DOHH2 (cell line): ENCODE results near the gene ATXN7.

Source experiments
- EZH2phosphoT487 ChIP-seq: fragments of 200-600 bp; sonication (generic); IDR thresholded peaks from 2 replicates; pipeline ENCODE4 v1.6.1; 2017; ENCODE audit warnings: borderline replicate concordance, mild to moderate bottlenecking, antibody characterized with exemption, low read length, moderate library complexity, mixed read lengths
- TF ChIP-seq, protein P1 (sequence below): fragments of 200-600 bp; sonication (generic); IDR thresholded peaks from one replicate; pipeline ENCODE4 v1.5.1; 2014; ENCODE audit warnings: antibody characterized with exemption, mild to moderate bottlenecking, low read depth, low read length; ENCODE audit not compliant: poor library complexity, severe bottlenecking

GRCh38 chr3:63817225-63817624 lies 46.4 kb upstream of the ATXN7 start:
- TF ChIP-seq, protein P1, sequence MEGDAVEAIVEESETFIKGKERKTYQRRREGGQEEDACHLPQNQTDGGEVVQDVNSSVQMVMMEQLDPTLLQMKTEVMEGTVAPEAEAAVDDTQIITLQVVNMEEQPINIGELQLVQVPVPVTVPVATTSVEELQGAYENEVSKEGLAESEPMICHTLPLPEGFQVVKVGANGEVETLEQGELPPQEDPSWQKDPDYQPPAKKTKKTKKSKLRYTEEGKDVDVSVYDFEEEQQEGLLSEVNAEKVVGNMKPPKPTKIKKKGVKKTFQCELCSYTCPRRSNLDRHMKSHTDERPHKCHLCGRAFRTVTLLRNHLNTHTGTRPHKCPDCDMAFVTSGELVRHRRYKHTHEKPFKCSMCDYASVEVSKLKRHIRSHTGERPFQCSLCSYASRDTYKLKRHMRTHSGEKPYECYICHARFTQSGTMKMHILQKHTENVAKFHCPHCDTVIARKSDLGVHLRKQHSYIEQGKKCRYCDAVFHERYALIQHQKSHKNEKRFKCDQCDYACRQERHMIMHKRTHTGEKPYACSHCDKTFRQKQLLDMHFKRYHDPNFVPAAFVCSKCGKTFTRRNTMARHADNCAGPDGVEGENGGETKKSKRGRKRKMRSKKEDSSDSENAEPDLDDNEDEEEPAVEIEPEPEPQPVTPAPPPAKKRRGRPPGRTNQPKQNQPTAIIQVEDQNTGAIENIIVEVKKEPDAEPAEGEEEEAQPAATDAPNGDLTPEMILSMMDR = no peak
- no peak for TF ChIP-seq EZH2phosphoT487
